ENCODE data around the gene USP47.

USP47 gene

GRCh38 chr11:12007230-12007593, 165.4 kb downstream of the USP47 start:
- no peak for DNase-seq
- H3K9me3 ChIP-seq (ENCODE audit: severe bottlenecking): no peaks in the 10 kb centered on the region
- no peaks in the 10 kb centered on the region for H3K36me3 ChIP-seq
- no peak overlapping the region for H3K4me3 ChIP-seq (ENCODE audit: low read depth, low read length)
- peaks cover 7% of the 10 kb centered on the region for H3K27me3 ChIP-seq (ENCODE audit: insufficient read depth, low read depth, severe bottlenecking)
- no peak overlapping the region for H3K27ac ChIP-seq
- no peak for TF ChIP-seq CTCF (IDR thresholded peaks at IDR 0.05; ENCODE audit: low read depth, low read length)

- TF ChIP-seq CTCF (IDR thresholded peaks at IDR 0.05; ENCODE audit: low read depth, low read length): no peak
- peak within 1 kb of the TSS; percentile 72 for H3K4me3 ChIP-seq (ENCODE audit: low read depth, low read length)
- no peak within 1 kb of the TSS for H3K27ac ChIP-seq
- peak; percentile 16 for DNase-seq
- H3K27me3 ChIP-seq (ENCODE audit: insufficient read depth, low read depth, severe bottlenecking): peaks cover 7% of the 10 kb centered on the region
- no peaks in the 10 kb centered on the region for H3K36me3 ChIP-seq
- H3K9me3 ChIP-seq (ENCODE audit: severe bottlenecking): no peaks in the 10 kb centered on the region
Measured at GRCh38 chr11:12007769-12008737, 166.3 kb downstream of the USP47 start, which contains the start of gene DKK3. DKK3 (minus strand) TSS chr11:12008626; CDS start chr11:12008582, 44 bp downstream.

Data from WERI-Rb-1 (cell line).